Measurements from ENCODE around the gene LTF.
"Not testable (repeated sequence)": the region's sequence is repeated elsewhere in the genome, so short reads cannot be mapped to it uniquely, and the experiment has no call there.

The LTF gene

DNA sequence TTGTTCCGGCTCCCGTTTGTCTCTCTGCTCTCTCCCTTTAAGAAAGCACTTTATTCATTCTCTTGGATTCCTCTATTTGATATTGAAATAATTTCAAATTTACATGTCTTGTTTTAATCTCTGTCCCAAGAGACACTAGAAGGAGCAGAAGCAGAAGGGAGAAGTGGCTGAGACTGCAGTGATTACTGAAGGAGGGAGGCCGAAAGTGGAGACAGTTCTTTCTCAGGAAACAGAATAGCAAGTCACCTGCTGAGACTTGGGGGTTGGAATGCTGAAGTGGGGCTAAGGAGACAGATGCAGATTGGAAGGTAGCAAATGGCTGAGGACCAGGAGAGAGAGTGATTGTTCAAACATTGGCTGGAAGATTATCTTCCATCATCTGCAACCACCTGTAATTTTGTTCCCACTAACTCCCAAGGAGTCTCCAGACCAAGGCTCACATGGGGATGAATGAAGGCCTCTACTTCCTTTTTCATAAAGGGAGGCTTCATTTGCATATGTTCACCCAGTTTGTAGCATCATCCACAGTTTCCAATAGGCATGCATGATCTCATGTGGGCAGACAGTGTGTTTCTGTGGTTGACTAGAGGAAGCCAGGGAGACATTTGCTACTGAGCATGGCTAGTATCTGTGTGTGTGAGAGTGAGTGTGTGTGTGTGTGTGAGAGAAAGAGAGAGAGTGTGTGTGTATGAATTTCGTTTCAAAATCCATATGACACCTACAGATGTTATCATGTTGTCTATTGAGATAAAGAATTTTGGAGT, 24.0 kb downstream of the LTF start:
- DNase-seq (ENCODE audit: low read depth): no peak

DNA sequence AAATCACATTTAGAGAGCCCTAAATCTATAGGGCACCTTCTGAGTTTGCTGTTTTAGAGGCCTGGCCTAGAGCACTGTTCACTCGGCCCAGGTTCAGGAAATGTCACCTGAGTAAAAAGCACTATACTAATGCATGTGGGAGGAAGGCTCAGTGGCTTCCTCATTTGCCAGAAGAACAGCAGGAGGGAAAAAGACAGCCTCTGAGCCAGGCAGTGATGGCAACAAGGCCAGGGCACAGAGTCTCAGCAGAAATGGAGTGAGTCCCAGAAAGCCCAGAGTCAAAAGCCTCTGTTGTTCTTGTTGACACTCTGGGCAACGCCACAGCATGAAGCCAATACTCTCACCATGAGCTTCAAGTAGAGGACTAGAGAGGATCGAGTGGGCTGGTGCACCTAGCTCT, 25.9 kb downstream of the LTF start:
- no peak for DNase-seq (ENCODE audit: low read depth)

DNA sequence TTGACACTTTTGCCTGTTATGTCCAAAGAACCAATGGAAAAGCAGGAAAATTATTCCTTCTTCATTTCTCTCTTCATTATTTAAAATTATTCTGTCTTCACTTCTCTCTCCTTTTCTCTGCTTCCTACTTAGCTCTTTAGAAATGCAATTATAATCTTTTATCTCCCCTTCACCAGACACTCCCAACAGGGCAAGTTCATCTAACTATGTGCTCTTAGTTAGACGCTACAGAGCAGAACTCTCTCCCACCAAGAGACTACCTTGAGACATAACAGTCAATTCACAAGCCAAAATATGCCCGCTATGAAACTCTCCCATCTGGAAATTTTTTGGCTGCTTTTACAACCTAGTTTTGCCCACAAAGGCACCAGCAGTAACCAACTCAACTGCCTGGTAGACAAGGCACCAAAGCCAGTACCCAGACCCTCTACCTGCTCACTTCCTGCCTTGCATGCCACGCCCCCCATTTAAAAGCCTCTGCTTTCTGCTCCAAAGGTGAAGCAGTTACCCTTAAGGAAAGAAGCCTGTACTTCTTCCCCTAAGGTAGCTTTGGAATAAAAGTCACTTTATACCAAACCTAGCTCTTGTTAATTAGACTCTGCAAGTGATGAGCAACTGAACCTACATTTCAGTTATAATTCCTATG, 29.5 kb downstream of the LTF start:
- no peak for DNase-seq (ENCODE audit: low read depth)

DNA sequence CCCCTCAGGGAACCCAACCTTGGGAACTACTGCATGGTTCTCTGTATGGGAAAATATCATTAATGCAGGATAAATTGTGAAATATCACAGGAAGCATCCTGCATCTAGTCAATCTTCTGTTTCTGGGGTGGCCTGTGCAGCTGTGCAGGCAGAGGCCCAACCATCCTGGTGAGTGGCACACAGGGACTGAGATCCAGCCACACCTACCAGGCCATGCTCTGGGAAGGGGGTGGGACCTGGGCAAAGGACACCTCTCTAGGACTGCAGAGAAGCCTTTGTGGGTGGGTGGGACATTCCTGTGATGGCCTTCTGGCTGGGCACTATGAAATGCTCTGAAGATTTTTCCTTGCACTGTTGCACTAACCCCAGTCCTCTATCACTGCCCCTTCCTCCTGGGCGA, 30.9 kb downstream of the LTF start:
- no peak for DNase-seq (ENCODE audit: low read depth)

DNA sequence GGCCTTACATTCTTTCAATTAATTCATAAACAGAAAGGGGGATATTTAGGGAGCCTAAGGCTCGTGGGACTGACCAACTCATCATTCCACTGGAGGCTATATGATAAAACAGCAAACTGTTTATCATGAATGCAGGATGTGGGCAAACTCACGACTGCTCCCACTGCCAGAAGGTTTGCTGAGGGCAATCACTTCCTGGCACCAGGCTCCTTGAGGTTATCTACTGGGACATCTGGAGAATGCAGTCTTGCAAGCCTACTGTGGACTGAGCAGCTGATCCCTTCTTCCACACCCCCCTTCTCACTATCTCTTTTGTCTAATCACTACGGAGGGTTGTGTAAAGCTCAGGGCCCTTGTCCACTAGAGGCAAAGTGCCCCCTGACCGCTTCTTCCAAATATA, 31.6 kb downstream of the LTF start:
- DNase-seq (ENCODE audit: low read depth): peak; percentile 70

DNA sequence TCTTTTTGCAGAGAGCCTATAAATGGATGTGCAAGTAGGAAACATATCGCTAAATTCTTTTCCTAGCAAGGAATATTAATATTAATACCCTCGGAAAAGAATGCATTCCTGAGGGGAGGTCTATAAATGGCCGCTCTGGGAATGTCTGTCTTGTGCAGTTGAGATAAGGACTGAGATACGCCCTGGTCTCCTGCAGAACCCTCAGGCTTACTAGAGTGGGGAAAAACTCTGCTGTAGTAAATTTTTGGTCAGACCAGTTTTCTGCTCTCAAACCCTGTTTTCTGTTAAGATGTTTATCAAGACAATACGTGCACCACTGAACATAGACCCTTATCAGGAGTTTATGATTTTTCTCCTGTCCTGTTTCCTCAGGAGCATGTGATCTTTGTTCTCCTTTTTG, 32.8 kb downstream of the LTF start:
- not testable (repeated sequence) for DNase-seq (ENCODE audit: low read depth)

- DNase-seq (ENCODE audit: low read depth): not testable (repeated sequence)
Measured at GRCh38 chr3:46430879-46431278, 33.8 kb downstream of the LTF start.

DNA sequence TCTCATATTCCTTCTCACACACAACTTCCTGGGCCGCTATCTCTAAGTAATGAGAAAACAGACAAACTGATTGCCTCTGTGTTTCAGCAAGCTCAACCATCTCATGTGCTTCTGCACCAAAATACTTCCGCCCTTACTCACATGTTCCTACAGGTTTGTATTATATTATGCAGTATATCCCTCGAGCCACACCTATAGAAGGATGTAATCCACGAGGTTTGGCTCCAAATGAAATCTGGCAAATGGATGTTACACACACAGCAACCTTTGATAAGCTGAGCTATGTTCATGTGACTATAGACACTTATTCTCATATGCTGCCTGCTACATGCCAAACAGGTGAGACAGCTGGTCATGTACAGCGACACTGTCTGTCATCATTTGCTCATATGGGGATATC, 35.0 kb downstream of the LTF start:
- no peak for DNase-seq (ENCODE audit: low read depth)

- no peak for DNase-seq (ENCODE audit: low read depth)
Measured at GRCh38 chr3:46429250-46429649, 35.5 kb downstream of the LTF start.

- DNase-seq (ENCODE audit: low read depth): peak; percentile 44
Measured at GRCh38 chr3:46427916-46428833, 36.5 kb downstream of the LTF start.

GRCh38 chr3:46427404-46427803, 37.3 kb downstream of the LTF start:
- not testable (repeated sequence) for DNase-seq (ENCODE audit: low read depth)

DNA sequence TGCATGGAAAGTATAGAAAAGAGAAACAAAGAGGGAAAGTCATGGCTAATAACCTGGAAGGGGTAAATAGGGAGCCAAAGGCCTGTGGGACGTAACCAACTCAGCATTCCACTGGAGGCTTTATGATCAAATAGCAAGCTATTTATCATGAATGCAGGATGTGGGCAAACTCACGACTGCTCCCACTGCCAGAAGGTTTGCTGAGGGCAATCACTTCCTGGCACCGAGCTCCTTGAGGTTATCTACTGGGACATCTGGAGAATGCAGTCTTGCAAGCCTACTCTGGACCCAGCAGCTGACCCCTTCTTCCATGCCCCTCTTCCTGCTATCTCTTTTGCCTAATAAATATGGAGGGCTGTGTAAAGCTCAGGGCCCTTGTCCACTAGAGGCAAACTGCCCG, 38.2 kb downstream of the LTF start:
- DNase-seq (ENCODE audit: low read depth): peak; percentile 70

- peak; percentile 82 for DNase-seq (ENCODE audit: low read depth)
Measured at GRCh38 chr3:46423588-46423987, 41.1 kb downstream of the LTF start.

GRCh38 chr3:46422617-46423016, 42.1 kb downstream of the LTF start:
- DNase-seq (ENCODE audit: low read depth): peak; percentile 33

GRCh38 chr3:46420931-46421330, 43.8 kb downstream of the LTF start:
- no peak for DNase-seq (ENCODE audit: low read depth)

DNA sequence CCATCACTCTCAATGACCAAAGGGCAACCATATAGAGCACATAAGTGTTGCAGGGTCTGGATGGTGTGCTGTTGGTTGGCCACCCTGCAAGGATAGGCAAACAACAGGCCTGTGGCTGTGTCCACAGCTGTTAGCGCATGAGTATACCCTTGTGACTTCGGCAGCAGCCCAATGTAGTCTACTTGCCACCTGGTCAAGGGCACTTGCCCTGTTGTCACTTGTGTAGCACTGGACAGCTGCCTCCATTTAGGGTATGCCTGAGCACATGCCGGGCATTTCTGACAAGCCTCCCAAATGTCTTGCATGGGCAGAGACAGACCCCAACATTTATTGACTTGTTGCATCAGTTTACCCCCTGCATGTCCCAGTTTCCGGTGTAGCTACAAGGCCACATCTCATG, 44.9 kb downstream of the LTF start:
- no peak for DNase-seq (ENCODE audit: low read depth)

DNA sequence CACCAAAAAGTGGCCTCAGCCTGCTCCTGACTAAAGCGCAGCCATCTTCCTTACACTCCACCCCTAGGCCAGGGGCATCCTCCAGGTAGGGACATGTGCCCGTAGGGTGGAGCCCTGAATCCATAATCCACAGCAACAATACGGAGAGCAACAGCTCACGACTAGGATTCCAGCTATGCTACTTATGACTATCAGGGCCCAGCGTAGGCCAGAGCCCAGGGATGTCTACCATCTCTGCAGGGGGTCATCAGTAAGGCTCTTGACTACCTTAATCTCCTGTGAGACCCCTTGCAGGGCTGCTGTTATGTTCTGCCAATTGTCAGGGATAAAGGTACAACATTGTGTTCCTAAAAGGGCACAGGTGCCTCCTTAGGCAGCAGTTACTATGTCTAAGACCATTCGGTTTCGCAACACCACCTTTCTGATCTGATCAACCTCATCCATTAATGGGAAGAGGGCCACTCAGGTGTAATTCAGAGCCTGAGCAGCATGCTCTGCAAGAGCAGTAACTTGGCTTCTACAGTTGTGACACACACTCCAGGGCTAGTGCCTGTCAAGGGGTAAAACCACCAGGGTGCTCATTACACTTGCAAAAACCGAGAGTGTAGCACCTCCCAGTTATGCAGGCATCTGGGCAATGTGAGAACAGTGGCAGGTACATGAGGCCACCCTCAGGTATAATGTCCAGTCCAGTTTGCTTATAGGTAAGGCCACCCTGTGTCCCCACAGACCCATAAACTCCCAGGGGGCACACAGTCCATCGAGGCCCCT, 46.7 kb downstream of the LTF start:
- no peak for DNase-seq (ENCODE audit: low read depth)

DNA sequence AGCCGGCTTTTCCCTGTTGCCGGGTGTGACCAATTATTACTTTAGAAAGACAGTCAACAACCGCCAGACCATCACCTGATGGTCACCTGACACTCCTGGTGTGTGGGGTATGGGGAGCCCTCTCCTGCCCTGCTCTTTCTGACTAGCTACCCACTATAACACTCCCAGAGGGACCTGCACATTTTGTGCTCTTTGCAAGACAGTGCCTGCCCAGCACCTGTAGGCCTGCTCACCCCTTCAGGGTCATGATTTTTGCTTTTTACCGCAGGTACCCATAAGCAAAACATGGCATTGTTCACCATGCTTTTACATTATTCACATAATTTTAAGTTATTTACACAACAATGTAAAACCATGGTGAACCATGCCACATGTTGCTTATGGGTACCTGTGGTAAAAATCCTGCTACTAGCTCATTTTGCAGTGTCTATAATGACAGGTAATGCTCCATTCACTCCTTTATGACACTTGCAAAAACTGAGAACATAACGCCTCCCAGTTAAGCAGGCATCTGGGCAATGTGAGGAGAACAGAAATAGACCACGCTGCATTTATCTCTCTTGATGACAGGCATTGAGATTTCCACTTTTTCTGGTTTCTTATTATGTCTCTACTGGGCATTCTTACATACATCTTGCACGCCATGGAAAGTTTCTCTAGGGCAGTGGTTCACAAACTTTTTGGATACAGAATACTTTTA, 47.7 kb downstream of the LTF start:
- DNase-seq (ENCODE audit: low read depth): no peak

DNA sequence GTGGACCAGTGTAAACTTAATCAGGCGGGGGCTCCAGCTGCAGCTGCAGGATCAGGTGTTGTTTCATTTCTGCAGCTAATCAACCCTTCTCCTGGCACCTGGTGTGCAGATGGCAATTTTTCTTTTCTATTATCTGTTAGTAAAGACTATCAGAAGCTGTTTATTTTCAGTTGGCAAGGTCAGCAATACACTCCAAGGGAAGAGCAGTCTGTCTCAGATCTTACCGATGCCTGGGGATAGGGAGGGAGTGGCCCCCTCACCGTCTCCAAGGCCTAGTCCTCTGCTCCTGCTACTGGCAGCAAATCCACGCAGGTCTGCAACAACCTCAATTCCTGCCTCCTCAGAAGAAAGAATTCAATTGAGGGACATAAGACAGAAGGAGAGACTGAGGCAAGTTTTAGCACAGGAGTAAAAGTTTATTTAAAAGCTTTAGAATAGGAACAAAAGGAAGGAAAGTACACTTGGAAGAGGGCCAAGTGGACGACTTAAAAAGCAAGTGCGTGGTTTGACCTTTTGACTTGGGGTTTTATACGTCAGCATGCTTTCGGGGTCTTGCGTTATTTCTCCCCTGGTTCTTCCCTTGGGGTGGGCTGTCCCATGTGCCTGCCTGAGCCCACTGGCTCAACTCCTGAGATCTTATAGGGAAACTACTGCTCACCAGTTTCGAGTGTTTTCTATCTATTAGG, 48.4 kb downstream of the LTF start:
- DNase-seq (ENCODE audit: low read depth): no peak

- DNase-seq (ENCODE audit: low read depth): no peak
Measured at GRCh38 chr3:46414739-46415138, 50.0 kb downstream of the LTF start.

- DNase-seq (ENCODE audit: low read depth): no peak
Measured at GRCh38 chr3:46413951-46414350, 50.8 kb downstream of the LTF start.

Measured in amniotic epithelial cell (primary cell).